Gastrocnemius medialis (tissue), 4 donors: ENCODE results near the gene VSTM2L. TPM values are rescaled to one million over a fixed set of nuclear protein-coding genes. Genes with fewer than 3 reads are reported as not detected.

Source experiments
- ATAC-seq, 2 donors: fragments of 150-250 bp; one replicate each; pipeline ENCODE4 v1.9.1; 2016
- DNase-seq, 2 donors: peaks; one replicate each; pipeline ENCODE4 v3.0.0-alpha.2; 2019
- H3K27ac ChIP-seq, 4 donors: fragments of 200-600 bp; sonication (generic); 1 replicate in 1 of 4; 2 replicates in 3 of 4; pipeline ENCODE4 v1.5.1; 2016 to 2018; ENCODE audit warnings: mild to moderate bottlenecking in 2 of 4, moderate library complexity in 1 of 4
- H3K27me3 ChIP-seq, 3 donors: fragments of 200-600 bp; sonication (generic) in 2 of 3; 1 replicate in 1 of 3; 2 replicates in 2 of 3; pipeline versions ENCODE4 v1.5.1 to v1.6.0; 2016 to 2019; ENCODE audit warnings: mild to moderate bottlenecking in 1 of 3, moderate library complexity in 1 of 3
- H3K36me3 ChIP-seq, 2 donors: fragments of 200-600 bp; sonication (generic) in 1 of 2; one replicate each; pipeline ENCODE4 v1.5.1; 2017 to 2018
- H3K4me1 ChIP-seq, 2 donors: fragments of 200-600 bp; sonication (generic) in 1 of 2; one replicate each; pipeline ENCODE4 v1.5.1; 2016 to 2017; ENCODE audit warnings: mild to moderate bottlenecking in 2 of 2
- H3K4me3 ChIP-seq, 4 donors: fragments of 200-600 bp; sonication (generic) in 3 of 4; 1 replicate in 1 of 4; 2 replicates in 3 of 4; pipeline ENCODE4 v1.5.1; 2016 to 2019; ENCODE audit warnings: mild to moderate bottlenecking in 2 of 4
- H3K9me3 ChIP-seq, 3 donors: fragments of 200-600 bp; sonication (generic) in 2 of 3; 1 replicate in 1 of 3; 2 replicates in 2 of 3; pipeline ENCODE4 v1.5.1; 2016 to 2019
- POLR2A ChIP-seq, 2 donors: fragments of 450-650 bp; IDR thresholded peaks; one replicate each; pipeline ENCODE4 v1.6.1; 2017; ENCODE audit warnings: antibody characterized with exemption in 2 of 2, mild to moderate bottlenecking in 2 of 2, moderate library complexity in 2 of 2
- in situ Hi-C, 4 donors: fragments of 200-750 bp; cut with MboI; loops; one replicate each; pipeline versions ENCODE4 v1.15.0 to v1.8.0; 2017; ENCODE audit warnings: low sequenced_read_pairs in 4 of 4
- intact Hi-C: fragments of 100-400 bp; cut with DNase I; formaldehyde crosslinking; loops from one replicate; pipeline ENCODE4 v1.15.1; 2023; ENCODE audit warnings: low total_unique reads
- total RNA-seq, 4 donors: library from RNA; depleted of rRNA; stranded (reverse); fragments of >200 nt; gene quantifications; one replicate each; pipeline versions ENCODE4 v1.1.0 to v1.2.3, GENCODE V29; 2016
- TF ChIP-seq, protein P1 (sequence below), 5 experiments: fragments of 450-650 bp in 3 of 5; fragments of 200-600 bp in 2 of 5; sonication (generic) in 2 of 5; IDR thresholded peaks in 4 of 5; conservative IDR thresholded peaks in 1 of 5; 1 replicate in 4 of 5; 2 replicates in 1 of 5; pipeline ENCODE4 v1.5.1; 2016 to 2019; ENCODE audit warnings: antibody characterized with exemption in 5 of 5, mild to moderate bottlenecking in 3 of 5, moderate library complexity in 3 of 5

Gene VSTM2L
- total RNA-seq, 4 donors from 2014 or later: 1.6 to 2.6 (median 2.4) TPM; not detected in 1

DNA sequence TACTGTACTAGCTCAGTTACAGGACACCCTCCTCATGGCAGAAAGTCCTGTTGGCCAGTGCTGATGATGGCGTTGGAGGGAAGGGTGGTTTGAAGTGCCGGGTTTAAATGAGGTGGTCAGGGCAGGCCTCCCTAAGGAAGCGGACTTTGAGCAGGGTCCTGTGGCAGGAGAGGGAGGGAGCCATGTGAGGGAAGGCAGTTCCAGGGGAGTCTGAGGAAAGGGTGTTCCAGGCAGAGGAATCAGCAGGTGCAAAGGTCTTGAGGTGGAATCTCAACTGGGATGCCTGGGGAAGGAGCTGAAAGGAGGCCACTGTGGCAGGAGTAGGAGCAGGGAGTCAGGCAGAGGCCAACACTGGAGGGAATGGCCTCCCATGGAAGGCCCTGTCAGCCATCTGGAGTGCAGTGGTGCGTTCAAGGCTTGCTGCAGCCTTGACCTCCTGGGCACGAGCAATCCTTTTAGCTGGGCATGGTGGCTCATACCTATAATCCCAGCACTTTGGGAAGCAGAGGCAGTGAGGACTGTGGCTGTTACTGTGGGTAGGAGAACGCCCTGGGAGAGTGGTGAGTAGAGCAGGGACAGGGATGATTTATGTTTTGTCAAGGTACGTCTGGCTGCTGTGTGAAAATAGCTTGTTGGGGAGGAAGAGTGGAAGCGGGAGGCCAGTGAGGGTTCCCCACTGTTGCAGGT, 26.2 kb downstream of the VSTM2L start:
- ATAC-seq (no peak), DNase-seq (no peak)
- intact Hi-C loops (no loop called here), in situ Hi-C loops (no loop called here)
- no peak overlapping the region for H3K27ac ChIP-seq
- peaks cover 0 to 10% (median 9%) of the 10 kb centered on the region in 3 donors for H3K27me3 ChIP-seq
- TF ChIP-seq, protein P1, sequence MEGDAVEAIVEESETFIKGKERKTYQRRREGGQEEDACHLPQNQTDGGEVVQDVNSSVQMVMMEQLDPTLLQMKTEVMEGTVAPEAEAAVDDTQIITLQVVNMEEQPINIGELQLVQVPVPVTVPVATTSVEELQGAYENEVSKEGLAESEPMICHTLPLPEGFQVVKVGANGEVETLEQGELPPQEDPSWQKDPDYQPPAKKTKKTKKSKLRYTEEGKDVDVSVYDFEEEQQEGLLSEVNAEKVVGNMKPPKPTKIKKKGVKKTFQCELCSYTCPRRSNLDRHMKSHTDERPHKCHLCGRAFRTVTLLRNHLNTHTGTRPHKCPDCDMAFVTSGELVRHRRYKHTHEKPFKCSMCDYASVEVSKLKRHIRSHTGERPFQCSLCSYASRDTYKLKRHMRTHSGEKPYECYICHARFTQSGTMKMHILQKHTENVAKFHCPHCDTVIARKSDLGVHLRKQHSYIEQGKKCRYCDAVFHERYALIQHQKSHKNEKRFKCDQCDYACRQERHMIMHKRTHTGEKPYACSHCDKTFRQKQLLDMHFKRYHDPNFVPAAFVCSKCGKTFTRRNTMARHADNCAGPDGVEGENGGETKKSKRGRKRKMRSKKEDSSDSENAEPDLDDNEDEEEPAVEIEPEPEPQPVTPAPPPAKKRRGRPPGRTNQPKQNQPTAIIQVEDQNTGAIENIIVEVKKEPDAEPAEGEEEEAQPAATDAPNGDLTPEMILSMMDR (IDR thresholded peaks at IDR 0.05 in 4 of 5, conservative IDR thresholded peaks at IDR 0.05 in 1 of 5): no peak
- no peak for TF ChIP-seq POLR2A (IDR thresholded peaks at IDR 0.05)
- no peaks in the 10 kb centered on the region for H3K36me3 ChIP-seq
- no peak overlapping the region for H3K4me3 ChIP-seq
- no peaks in the 10 kb centered on the region for H3K4me1 ChIP-seq
- no peaks in the 10 kb centered on the region for H3K9me3 ChIP-seq

DNA sequence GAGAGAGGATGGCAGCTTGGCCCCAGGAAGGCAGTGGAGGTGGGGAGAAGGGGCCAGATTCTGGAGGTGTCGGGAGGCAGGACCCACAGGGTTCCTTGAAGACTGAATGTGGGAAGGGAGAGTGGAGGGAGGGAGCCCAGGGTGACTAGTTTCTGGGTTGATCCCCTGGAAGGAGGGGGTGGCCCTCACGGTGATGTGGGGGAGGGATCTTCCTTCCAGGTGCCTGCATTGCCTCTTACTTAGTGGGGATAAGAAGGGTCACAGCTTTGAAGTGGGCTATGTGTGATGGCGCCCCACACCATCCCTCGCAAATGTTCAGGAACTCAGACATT, 26.7 kb downstream of the VSTM2L start:
- ATAC-seq: no peak
- in situ Hi-C loops (no loop called here), intact Hi-C loops (no loop called here)
- Histone ChIP-seq H3K9me3 (no peaks in the 10 kb centered on the region), H3K4me3 (no peak overlapping the region), H3K27me3 (peaks cover 0 to 10% (median 9%) of the 10 kb centered on the region in 3 donors), H3K36me3 (no peaks in the 10 kb centered on the region), H3K27ac (no peak overlapping the region), H3K4me1 (no peaks in the 10 kb centered on the region)
- TF ChIP-seq POLR2A (IDR thresholded peaks at IDR 0.05): no peak
- TF ChIP-seq, protein P1 (IDR thresholded peaks at IDR 0.05 in 4 of 5, conservative IDR thresholded peaks at IDR 0.05 in 1 of 5): no peak
- DNase-seq: no peak

GRCh38 chr20:37931153-37931922, 28.4 kb downstream of the VSTM2L start:
- Histone ChIP-seq H3K36me3 (no peaks in the 10 kb centered on the region), H3K27me3 (peaks cover 0 to 10% (median 9%) of the 10 kb centered on the region in 3 donors), H3K27ac (no peak overlapping the region), H3K4me3 (no peak overlapping the region), H3K4me1 (no peaks in the 10 kb centered on the region), H3K9me3 (no peaks in the 10 kb centered on the region)
- in situ Hi-C loops: no loop called here
- TF ChIP-seq, protein P1 (IDR thresholded peaks at IDR 0.05 in 4 of 5, conservative IDR thresholded peaks at IDR 0.05 in 1 of 5): no peak
- TF ChIP-seq POLR2A (IDR thresholded peaks at IDR 0.05): no peak
- intact Hi-C loops: no loop called here
- DNase-seq (no peak), ATAC-seq (no peak)

GRCh38 chr20:37932074-37932473, 29.1 kb downstream of the VSTM2L start:
- Histone ChIP-seq H3K27me3 (peaks cover 0 to 10% (median 9%) of the 10 kb centered on the region in 3 donors), H3K27ac (no peak overlapping the region), H3K9me3 (no peaks in the 10 kb centered on the region), H3K36me3 (no peaks in the 10 kb centered on the region), H3K4me3 (no peak overlapping the region), H3K4me1 (no peaks in the 10 kb centered on the region)
- TF ChIP-seq, protein P1 (IDR thresholded peaks at IDR 0.05 in 4 of 5, conservative IDR thresholded peaks at IDR 0.05 in 1 of 5): no peak
- TF ChIP-seq POLR2A (IDR thresholded peaks at IDR 0.05): no peak
- no peak for DNase-seq
- intact Hi-C loops (no loop called here), in situ Hi-C loops (no loop called here)
- no peak for ATAC-seq
